ENCODE measurements around the gene ASTN2.

The ASTN2 gene

GRCh38 chr9:116978155-116978554 lies 436.7 kb downstream of the ASTN2 start:
- DNase-seq (ENCODE audit: low spot score in 2 of 2) (no peak), ATAC-seq (replicated peaks; ENCODE audit: extremely low read depth, poor library complexity, severe bottlenecking) (no peak)
- H3K36me3 Mint-ChIP-seq (ENCODE audit: insufficient read depth) = no peaks in the 10 kb centered on the region
- peaks cover 11% of the 10 kb centered on the region for H3K9me3 Mint-ChIP-seq
- no peaks in the 10 kb centered on the region for H3K4me1 Mint-ChIP-seq
- H3K27me3 Mint-ChIP-seq = no peaks in the 10 kb centered on the region
- no peak overlapping the region for H3K27ac Mint-ChIP-seq (ENCODE audit: low read depth)
- H3K4me3 Mint-ChIP-seq = no peak overlapping the region

GRCh38 chr9:116975126-116975525 lies 439.7 kb downstream of the ASTN2 start:
- H3K4me3 Mint-ChIP-seq = no peak overlapping the region
- no peaks in the 10 kb centered on the region for H3K36me3 Mint-ChIP-seq (ENCODE audit: insufficient read depth)
- H3K27me3 Mint-ChIP-seq = no peaks in the 10 kb centered on the region
- H3K27ac Mint-ChIP-seq (ENCODE audit: low read depth) = no peak overlapping the region
- DNase-seq (ENCODE audit: low spot score in 2 of 2) (no peak), ATAC-seq (replicated peaks; ENCODE audit: extremely low read depth, poor library complexity, severe bottlenecking) (no peak)
- peaks cover 16% of the 10 kb centered on the region for H3K9me3 Mint-ChIP-seq
- no peaks in the 10 kb centered on the region for H3K4me1 Mint-ChIP-seq

- Mint-ChIP-seq H3K4me3 (no peak overlapping the region), H3K27me3 (no peaks in the 10 kb centered on the region), H3K27ac (ENCODE audit: low read depth) (no peak overlapping the region), H3K9me3 (peaks cover 16% of the 10 kb centered on the region), H3K4me1 (no peaks in the 10 kb centered on the region), H3K36me3 (ENCODE audit: insufficient read depth) (no peaks in the 10 kb centered on the region)
- ATAC-seq (replicated peaks; ENCODE audit: extremely low read depth, poor library complexity, severe bottlenecking) = no peak
- no peak for DNase-seq (ENCODE audit: low spot score in 2 of 2)
Measured at GRCh38 chr9:116966199-116966598, 448.7 kb downstream of the ASTN2 start.

GRCh38 chr9:116964258-116964657 lies 450.6 kb downstream of the ASTN2 start:
- no peak for ATAC-seq (replicated peaks; ENCODE audit: extremely low read depth, poor library complexity, severe bottlenecking)
- H3K27me3 Mint-ChIP-seq = no peaks in the 10 kb centered on the region
- no peaks in the 10 kb centered on the region for H3K36me3 Mint-ChIP-seq (ENCODE audit: insufficient read depth)
- H3K4me3 Mint-ChIP-seq = no peak overlapping the region
- H3K4me1 Mint-ChIP-seq = no peaks in the 10 kb centered on the region
- no peak for DNase-seq (ENCODE audit: low spot score in 2 of 2)
- H3K27ac Mint-ChIP-seq (ENCODE audit: low read depth) = no peak overlapping the region
- peaks cover 16% of the 10 kb centered on the region for H3K9me3 Mint-ChIP-seq

GRCh38 chr9:116959809-116960208 lies 455.0 kb downstream of the ASTN2 start:
- Mint-ChIP-seq H3K9me3 (peaks cover 17% of the 10 kb centered on the region), H3K27ac (ENCODE audit: low read depth) (no peak overlapping the region), H3K4me3 (no peak overlapping the region), H3K36me3 (ENCODE audit: insufficient read depth) (no peaks in the 10 kb centered on the region), H3K4me1 (no peaks in the 10 kb centered on the region), H3K27me3 (no peaks in the 10 kb centered on the region)
- no peak for DNase-seq (ENCODE audit: low spot score in 2 of 2)
- no peak for ATAC-seq (replicated peaks; ENCODE audit: extremely low read depth, poor library complexity, severe bottlenecking)

GRCh38 chr9:116958881-116959280 lies 456.0 kb downstream of the ASTN2 start:
- Mint-ChIP-seq H3K4me1 (no peaks in the 10 kb centered on the region), H3K27ac (ENCODE audit: low read depth) (no peak overlapping the region), H3K27me3 (no peaks in the 10 kb centered on the region), H3K9me3 (peaks cover 17% of the 10 kb centered on the region), H3K36me3 (ENCODE audit: insufficient read depth) (no peaks in the 10 kb centered on the region), H3K4me3 (no peak overlapping the region)
- DNase-seq (ENCODE audit: low spot score in 2 of 2) = no peak
- no peak for ATAC-seq (replicated peaks; ENCODE audit: extremely low read depth, poor library complexity, severe bottlenecking)

- Mint-ChIP-seq H3K36me3 (ENCODE audit: insufficient read depth) (no peaks in the 10 kb centered on the region), H3K27ac (ENCODE audit: low read depth) (no peak overlapping the region), H3K9me3 (peaks cover 12% of the 10 kb centered on the region), H3K4me1 (no peaks in the 10 kb centered on the region), H3K27me3 (no peaks in the 10 kb centered on the region), H3K4me3 (no peak overlapping the region)
- ATAC-seq (replicated peaks; ENCODE audit: extremely low read depth, poor library complexity, severe bottlenecking) (no peak), DNase-seq (ENCODE audit: low spot score in 2 of 2) (no peak)
Measured at GRCh38 chr9:116954731-116955130, 460.1 kb downstream of the ASTN2 start.

GRCh38 chr9:116953271-116953670 lies 461.6 kb downstream of the ASTN2 start:
- no peaks in the 10 kb centered on the region for H3K36me3 Mint-ChIP-seq (ENCODE audit: insufficient read depth)
- H3K27ac Mint-ChIP-seq (ENCODE audit: low read depth) = no peak overlapping the region
- H3K27me3 Mint-ChIP-seq = no peaks in the 10 kb centered on the region
- ATAC-seq (replicated peaks; ENCODE audit: extremely low read depth, poor library complexity, severe bottlenecking) = no peak
- DNase-seq (ENCODE audit: low spot score in 2 of 2) = no peak
- H3K4me1 Mint-ChIP-seq = no peaks in the 10 kb centered on the region
- no peak overlapping the region for H3K4me3 Mint-ChIP-seq
- H3K9me3 Mint-ChIP-seq = peaks cover 6% of the 10 kb centered on the region

- ATAC-seq (replicated peaks; ENCODE audit: extremely low read depth, poor library complexity, severe bottlenecking) (no peak), DNase-seq (ENCODE audit: low spot score in 2 of 2) (no peak)
- Mint-ChIP-seq H3K4me1 (no peaks in the 10 kb centered on the region), H3K4me3 (no peak overlapping the region), H3K27ac (ENCODE audit: low read depth) (no peak overlapping the region), H3K27me3 (no peaks in the 10 kb centered on the region), H3K9me3 (peaks cover 6% of the 10 kb centered on the region), H3K36me3 (ENCODE audit: insufficient read depth) (no peaks in the 10 kb centered on the region)
Measured at GRCh38 chr9:116952436-116952810, 462.4 kb downstream of the ASTN2 start.

- DNase-seq (ENCODE audit: low spot score in 2 of 2) (no peak), ATAC-seq (replicated peaks; ENCODE audit: extremely low read depth, poor library complexity, severe bottlenecking) (no peak)
- H3K9me3 Mint-ChIP-seq = peaks cover 6% of the 10 kb centered on the region
- H3K4me1 Mint-ChIP-seq = no peaks in the 10 kb centered on the region
- no peaks in the 10 kb centered on the region for H3K36me3 Mint-ChIP-seq (ENCODE audit: insufficient read depth)
- H3K27ac Mint-ChIP-seq (ENCODE audit: low read depth) = no peak overlapping the region
- no peaks in the 10 kb centered on the region for H3K27me3 Mint-ChIP-seq
- H3K4me3 Mint-ChIP-seq = no peak overlapping the region
Measured at GRCh38 chr9:116951588-116952435, 463.0 kb downstream of the ASTN2 start.

GRCh38 chr9:116945817-116946216 lies 469.0 kb downstream of the ASTN2 start:
- DNase-seq (ENCODE audit: low spot score in 2 of 2) (no peak), ATAC-seq (replicated peaks; ENCODE audit: extremely low read depth, poor library complexity, severe bottlenecking) (no peak)
- no peaks in the 10 kb centered on the region for H3K27me3 Mint-ChIP-seq
- no peaks in the 10 kb centered on the region for H3K4me1 Mint-ChIP-seq
- H3K27ac Mint-ChIP-seq (ENCODE audit: low read depth) = no peak overlapping the region
- peaks cover 2% of the 10 kb centered on the region for H3K36me3 Mint-ChIP-seq (ENCODE audit: insufficient read depth)
- H3K4me3 Mint-ChIP-seq = no peak overlapping the region
- H3K9me3 Mint-ChIP-seq = peaks cover 15% of the 10 kb centered on the region

GRCh38 chr9:116944714-116945534 lies 469.9 kb downstream of the ASTN2 start:
- Mint-ChIP-seq H3K27me3 (no peaks in the 10 kb centered on the region), H3K9me3 (peaks cover 12% of the 10 kb centered on the region), H3K36me3 (ENCODE audit: insufficient read depth) (peaks cover 2% of the 10 kb centered on the region), H3K4me3 (no peak overlapping the region), H3K27ac (ENCODE audit: low read depth) (no peak overlapping the region), H3K4me1 (no peaks in the 10 kb centered on the region)
- DNase-seq (ENCODE audit: low spot score in 2 of 2) = no peak
- no peak for ATAC-seq (replicated peaks; ENCODE audit: extremely low read depth, poor library complexity, severe bottlenecking)

GRCh38 chr9:116943970-116944369 lies 470.9 kb downstream of the ASTN2 start:
- Mint-ChIP-seq H3K4me3 (no peak overlapping the region), H3K36me3 (ENCODE audit: insufficient read depth) (peaks cover 2% of the 10 kb centered on the region), H3K4me1 (no peaks in the 10 kb centered on the region), H3K27ac (ENCODE audit: low read depth) (no peak overlapping the region), H3K27me3 (no peaks in the 10 kb centered on the region), H3K9me3 (peaks cover 12% of the 10 kb centered on the region)
- ATAC-seq (replicated peaks; ENCODE audit: extremely low read depth, poor library complexity, severe bottlenecking) = no peak
- no peak for DNase-seq (ENCODE audit: low spot score in 2 of 2)

Data from central memory CD8-positive, alpha-beta T cell (primary cell).